HFF-Myc (cell line): Measurements from ENCODE around the gene GRM7.

Experiments used
- DNase-seq: peaks from one replicate; pipeline ENCODE4 v3.0.0-alpha.2; 2011; ENCODE audit warnings: low read depth; ENCODE audit errors: extremely low read depth
- H3K4me3 ChIP-seq: replicated peaks from 2 replicates; pipeline ENCODE4 v1.5.1; 2011; ENCODE audit warnings: low read depth, mild to moderate bottlenecking, control low read depth, low read length
- TF ChIP-seq, protein P1 (sequence below): IDR thresholded peaks from 2 replicates; pipeline ENCODE4 v1.5.1; 2012; ENCODE audit warnings: mild to moderate bottlenecking, low read depth, low read length, control low read depth; ENCODE audit errors: missing control alignments

The GRM7 gene

DNA sequence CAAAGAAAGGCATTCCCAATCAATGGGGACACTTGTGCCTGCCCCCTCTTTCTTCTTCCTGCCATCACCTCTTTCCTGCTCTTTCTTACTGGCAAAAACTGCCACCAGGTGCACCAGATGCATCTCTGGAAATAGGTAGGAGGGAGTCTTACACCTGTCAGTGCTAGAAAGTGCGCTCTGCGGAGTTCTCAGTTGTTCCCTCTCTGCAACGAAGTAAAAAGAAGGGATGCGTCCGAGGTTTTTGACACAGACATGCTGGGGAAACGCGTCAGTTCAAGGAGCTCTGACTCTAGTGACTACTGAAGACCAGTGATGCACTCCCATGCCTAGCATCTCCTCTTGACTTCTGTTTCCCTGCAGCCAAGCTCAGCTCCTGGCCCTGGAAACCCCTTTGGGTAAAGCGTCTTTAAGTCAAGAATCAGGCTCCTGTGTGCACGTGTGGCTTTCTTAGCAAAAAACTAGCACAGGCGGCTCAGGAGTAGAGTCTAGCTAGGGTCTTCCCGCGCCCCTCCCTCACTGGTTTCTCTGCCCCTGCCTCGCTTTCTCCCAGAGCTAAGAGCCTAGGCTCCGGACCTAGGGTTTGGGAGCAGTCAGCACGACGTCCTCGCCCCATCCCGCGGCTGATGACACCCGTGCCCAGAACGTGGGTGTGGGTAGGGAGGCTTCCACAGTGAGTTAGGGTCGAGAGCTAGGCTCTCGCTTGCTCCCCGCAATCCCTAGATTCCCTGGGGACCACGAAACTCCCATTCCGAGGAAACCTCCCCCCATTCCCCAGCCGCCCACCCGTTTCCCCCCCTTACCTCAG, 564 bp upstream of the GRM7 start:
- no peak overlapping the region for H3K4me3 ChIP-seq
- TF ChIP-seq, protein P1, sequence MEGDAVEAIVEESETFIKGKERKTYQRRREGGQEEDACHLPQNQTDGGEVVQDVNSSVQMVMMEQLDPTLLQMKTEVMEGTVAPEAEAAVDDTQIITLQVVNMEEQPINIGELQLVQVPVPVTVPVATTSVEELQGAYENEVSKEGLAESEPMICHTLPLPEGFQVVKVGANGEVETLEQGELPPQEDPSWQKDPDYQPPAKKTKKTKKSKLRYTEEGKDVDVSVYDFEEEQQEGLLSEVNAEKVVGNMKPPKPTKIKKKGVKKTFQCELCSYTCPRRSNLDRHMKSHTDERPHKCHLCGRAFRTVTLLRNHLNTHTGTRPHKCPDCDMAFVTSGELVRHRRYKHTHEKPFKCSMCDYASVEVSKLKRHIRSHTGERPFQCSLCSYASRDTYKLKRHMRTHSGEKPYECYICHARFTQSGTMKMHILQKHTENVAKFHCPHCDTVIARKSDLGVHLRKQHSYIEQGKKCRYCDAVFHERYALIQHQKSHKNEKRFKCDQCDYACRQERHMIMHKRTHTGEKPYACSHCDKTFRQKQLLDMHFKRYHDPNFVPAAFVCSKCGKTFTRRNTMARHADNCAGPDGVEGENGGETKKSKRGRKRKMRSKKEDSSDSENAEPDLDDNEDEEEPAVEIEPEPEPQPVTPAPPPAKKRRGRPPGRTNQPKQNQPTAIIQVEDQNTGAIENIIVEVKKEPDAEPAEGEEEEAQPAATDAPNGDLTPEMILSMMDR: no peak
- no peak for DNase-seq

DNA sequence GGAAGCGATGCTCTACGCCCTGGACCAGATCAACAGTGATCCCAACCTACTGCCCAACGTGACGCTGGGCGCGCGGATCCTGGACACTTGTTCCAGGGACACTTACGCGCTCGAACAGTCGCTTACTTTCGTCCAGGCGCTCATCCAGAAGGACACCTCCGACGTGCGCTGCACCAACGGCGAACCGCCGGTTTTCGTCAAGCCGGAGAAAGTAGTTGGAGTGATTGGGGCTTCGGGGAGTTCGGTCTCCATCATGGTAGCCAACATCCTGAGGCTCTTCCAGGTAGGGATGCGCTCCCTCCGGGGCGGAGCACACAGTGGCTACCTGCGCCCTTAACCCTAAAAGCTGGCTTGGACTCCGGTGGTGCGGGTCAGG, 698 bp downstream of the GRM7 start:
- TF ChIP-seq, protein P1: no peak
- H3K4me3 ChIP-seq: no peak overlapping the region

DNA sequence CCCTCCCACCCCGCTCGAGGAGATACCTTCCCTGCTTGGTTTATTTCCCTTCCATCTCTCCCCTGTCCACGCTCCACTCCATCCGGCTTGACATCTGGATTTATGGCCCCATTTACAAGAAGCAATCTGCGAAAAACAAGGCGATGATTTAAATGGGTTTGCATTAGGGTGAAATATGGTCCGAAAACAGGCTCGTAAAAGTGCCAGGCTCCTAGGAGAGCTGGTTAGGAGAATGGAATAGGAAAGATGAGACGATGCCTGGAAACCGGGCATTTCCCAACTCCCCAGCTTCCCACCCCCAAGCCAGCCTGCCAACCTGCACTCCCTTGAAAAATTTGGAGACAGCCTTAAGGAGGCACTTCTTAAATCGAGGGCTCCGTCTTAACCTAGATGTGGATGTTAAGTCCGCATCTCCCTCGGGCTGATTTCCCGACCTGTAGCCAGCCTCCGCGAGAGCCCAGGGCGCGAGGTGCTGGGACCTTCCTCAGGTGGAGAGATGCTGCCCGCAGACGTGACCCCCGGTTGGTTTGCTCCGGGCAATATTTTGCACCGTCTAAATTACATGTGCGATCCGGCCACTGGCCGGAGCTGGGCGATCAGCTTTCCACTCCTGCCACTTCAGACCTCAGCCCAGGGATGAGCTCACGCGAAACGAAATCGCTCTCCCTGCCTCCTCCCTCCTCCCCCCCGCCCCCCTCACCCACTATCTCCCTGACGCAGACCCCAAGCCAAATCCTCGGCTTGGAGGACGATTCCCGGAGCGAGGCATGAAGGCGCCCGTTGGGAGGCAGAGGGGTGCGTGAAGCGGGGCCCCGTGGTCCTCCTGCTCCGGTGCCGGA, 1.3 kb downstream of the GRM7 start:
- TF ChIP-seq, protein P1: no peak
- H3K4me3 ChIP-seq: no peak overlapping the region
- no peak for DNase-seq

More for the DNA sequence above, 698 bp downstream of the GRM7 start:
- DNase-seq: no peak

DNA sequence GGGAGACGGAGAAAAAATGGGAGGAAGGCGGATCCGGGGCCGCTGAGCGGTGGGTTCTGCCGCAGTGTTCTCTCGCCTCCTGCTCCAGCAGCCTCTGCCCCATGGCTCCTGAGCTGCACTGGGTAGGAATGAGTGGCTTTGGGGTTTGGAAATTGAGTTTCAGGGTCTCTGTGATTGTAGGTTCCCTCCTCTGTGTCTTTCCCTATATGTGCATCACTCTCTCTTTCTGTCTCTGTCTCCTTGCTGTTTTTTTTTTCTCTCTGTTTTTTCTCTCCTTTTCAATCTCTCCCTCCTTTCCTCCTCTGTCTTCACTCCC, 1.9 kb downstream of the GRM7 start:
- TF ChIP-seq, protein P1: no peak
- no peak overlapping the region for H3K4me3 ChIP-seq

DNA sequence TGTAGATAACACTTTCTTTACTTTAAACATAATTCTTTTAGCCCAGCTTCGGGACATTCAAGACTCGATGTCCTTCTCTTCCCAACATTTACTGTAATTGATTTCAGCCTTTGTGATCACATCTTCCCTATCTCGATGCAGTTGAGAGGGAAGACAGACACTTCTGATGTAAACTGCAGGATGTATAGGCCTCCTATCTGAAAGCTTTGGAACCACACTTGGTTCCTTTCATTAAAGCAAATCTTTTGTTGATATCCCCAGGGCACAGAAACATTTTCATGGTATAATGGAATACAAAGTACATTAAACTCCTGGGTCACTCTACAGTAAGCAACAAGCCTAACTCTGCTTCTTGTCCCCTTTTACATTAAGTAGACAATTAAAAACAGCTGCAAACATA, 6.4 kb downstream of the GRM7 start:
- no peak for DNase-seq
- TF ChIP-seq, protein P1: no peak
- H3K4me3 ChIP-seq: no peak overlapping the region

More for the DNA sequence above, 1.9 kb downstream of the GRM7 start:
- DNase-seq: no peak

DNA sequence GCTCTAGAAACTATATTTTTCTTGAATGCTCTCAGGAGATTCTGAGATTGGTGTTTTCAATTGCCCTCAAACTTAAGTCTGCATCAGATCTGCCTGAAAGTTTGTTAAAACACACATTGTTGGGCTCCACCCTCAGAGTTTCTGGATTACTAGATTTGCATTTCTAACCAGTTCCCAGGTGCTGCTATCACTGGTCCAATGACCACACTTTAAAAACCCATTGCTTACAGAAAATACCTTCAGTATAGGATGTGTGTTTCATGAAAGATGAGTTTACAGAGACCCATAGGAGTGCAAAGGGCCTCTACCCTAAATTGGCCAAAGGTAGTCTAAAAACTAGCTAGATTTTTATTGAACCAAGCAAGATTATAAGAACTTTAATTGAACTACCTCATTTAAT, 17.8 kb downstream of the GRM7 start:
- TF ChIP-seq, protein P1: no peak
- H3K4me3 ChIP-seq: no peak overlapping the region
- no peak for DNase-seq
